Measurements from ENCODE around the gene PPP2R5A. TPM values are rescaled to one million over a fixed set of nuclear protein-coding genes. Genes with fewer than 3 reads are reported as not detected.

The PPP2R5A gene
- total RNA-seq, 1 donor from 2014 or later: 22.8 TPM

- DNase-seq (ENCODE audit: low spot score in 2 of 2): no peak
- no peak for FAIRE-seq
Measured at GRCh38 chr1:212401042-212401441, 115.8 kb downstream of the PPP2R5A start.

GRCh38 chr1:212401838-212402582, 116.8 kb downstream of the PPP2R5A start:
- FAIRE-seq (no peak), DNase-seq (ENCODE audit: low spot score in 2 of 2) (no peak)

- no peak for DNase-seq (ENCODE audit: low spot score in 2 of 2)
- FAIRE-seq: no peak
Measured at GRCh38 chr1:212402666-212403321, 117.6 kb downstream of the PPP2R5A start.

- no peak for DNase-seq (ENCODE audit: low spot score in 2 of 2)
- FAIRE-seq: no peak
Measured at GRCh38 chr1:212410231-212410820, 125.1 kb downstream of the PPP2R5A start.

Small RNA genes within 50 kb of the gene (small RNA-seq; reads per million reads assigned to genes)
- gene SNORA16B: not detected

Other genes with a start within 250 kb of the PPP2R5A start
- 39.9 TPM for gene INTS7, start 249.9 kb upstream of the PPP2R5A start, total RNA-seq
- 2.9 TPM for gene DTL, start 249.7 kb upstream of the PPP2R5A start, total RNA-seq
- 26.5 TPM for gene PACC1, start 129.5 kb downstream of the PPP2R5A start, total RNA-seq
- gene NENF, start 147.5 kb downstream of the PPP2R5A start, total RNA-seq: 21.2 TPM

Data from frontal cortex (tissue), 4 donors.